Ramos (cell line): ENCODE data around the gene PLEKHA5.
"Not testable (repeated sequence)": the region's sequence is repeated elsewhere in the genome, so short reads cannot be mapped to it uniquely, and the experiment has no call there.

Experiments
- in situ Hi-C: fragments of 300-500 bp; cut with MboI; formaldehyde crosslinking; loops from one replicate; pipeline ENCODE4 v1.14.3; 2022; ENCODE audit warnings: low sequenced_read_pairs; ENCODE audit not compliant: unreplicated experiment

The PLEKHA5 gene

GRCh38 chr12:19261773-19262172 is 132.2 kb downstream of the PLEKHA5 start:
- in situ Hi-C loops = no loop called here

GRCh38 chr12:19263672-19264071 is 134.1 kb downstream of the PLEKHA5 start:
- in situ Hi-C loops = no loop called here

GRCh38 chr12:19273482-19274330 is 144.2 kb downstream of the PLEKHA5 start:
- in situ Hi-C loops = no loop called here

- in situ Hi-C loops = no loop called here
Measured at GRCh38 chr12:19276767-19277166, 147.2 kb downstream of the PLEKHA5 start.

GRCh38 chr12:19277711-19278110 is 148.2 kb downstream of the PLEKHA5 start:
- in situ Hi-C loops = no loop called here

DNA sequence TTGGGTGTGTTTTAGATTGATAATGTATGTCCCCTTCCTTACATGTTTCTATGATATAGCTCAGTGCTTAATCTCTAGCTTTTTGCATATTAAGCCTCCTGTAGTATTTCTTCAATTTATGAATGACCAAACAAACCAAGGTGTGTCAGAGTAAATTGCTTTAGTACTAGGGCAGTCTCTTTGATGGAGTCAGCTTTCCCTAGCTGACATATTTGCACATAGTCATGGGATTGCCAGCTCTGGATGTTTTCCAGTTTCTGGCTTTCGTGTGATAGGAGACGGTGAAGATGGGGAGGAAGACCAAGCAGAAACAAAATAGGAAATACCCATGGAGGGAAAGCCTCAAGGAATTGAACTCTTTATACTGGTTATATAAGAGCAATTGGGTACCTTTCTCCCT is 148.9 kb downstream of the PLEKHA5 start:
- in situ Hi-C loops = no loop called here

DNA sequence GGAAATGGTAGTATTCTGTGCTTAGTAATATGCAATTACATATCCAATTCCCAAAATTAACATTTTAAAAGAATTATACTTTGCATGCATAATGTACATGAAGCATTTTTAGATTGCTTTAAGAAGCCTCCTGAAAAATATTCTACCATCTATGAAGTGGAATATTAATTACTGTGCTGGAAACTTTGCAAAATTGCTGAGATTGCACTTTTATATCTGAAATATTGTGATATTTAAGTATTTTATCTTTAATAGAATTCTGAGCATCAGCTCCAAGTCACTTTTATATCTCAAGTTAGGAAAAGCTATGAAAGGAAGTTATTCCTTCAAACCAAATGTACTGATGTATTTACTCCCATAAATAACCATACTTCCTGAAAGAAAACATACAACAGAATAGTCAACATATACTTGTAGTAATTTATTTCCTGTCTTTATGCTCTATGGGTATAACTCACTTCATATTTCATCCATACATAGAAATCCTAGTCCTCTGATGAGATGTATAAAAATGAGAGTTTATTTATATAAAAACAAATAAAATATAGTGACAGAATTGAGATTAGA is 152.7 kb downstream of the PLEKHA5 start:
- in situ Hi-C loops = no loop called here

DNA sequence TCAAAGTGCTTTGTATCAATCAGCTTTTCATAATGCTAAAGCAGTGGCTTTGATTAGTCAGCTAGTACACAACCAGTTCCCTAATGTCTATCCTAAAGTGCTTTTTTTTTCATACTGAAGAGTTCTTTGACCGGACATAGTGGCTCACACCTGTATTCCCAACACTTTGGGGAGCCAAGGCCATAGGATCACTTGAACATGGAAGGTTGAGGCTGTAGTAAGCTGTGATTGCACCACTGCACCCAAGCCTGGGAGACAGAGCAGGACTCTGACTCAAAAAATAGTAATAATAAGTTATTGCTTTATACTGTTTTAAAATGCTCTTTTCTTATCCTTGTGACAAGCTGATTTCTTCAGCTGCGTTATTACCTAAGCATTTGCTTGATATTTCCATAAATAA is 155.1 kb downstream of the PLEKHA5 start:
- in situ Hi-C loops = no loop called here

- in situ Hi-C loops = no loop called here
Measured at GRCh38 chr12:19285793-19286448, 156.4 kb downstream of the PLEKHA5 start.

GRCh38 chr12:19287302-19287701 is 157.8 kb downstream of the PLEKHA5 start:
- in situ Hi-C loops = no loop called here

- in situ Hi-C loops = no loop called here
Measured at GRCh38 chr12:19288161-19288560, 158.6 kb downstream of the PLEKHA5 start.

DNA sequence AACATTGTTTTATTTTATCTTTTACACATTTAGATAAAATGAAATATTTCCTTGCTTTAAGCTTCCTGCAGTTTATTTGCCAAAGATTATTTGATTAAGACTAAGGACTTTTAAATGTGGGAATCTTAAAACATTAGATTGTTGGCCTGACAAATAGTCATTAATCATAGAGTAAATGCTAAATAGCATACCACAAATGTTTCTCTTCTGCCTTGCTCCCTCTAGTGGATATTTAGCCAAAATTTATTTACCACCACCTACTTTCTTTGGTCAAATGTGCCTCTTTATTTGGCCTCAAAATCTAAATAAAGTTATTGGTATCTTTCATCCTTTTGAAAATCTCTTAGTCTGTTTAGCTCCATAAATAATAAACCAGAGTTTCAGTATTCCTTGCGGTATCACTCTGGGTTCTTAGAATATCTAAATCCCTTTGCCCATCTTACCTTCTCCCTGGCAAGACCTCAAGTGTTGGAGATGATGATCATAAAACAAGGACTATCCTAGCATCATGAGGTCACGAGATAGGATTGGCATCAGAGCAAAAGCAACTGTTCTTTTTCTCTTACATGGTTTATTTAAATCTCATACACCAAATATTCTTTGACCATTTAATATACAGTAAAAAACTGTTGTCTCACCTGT is 159.2 kb downstream of the PLEKHA5 start:
- in situ Hi-C loops = no loop called here

DNA sequence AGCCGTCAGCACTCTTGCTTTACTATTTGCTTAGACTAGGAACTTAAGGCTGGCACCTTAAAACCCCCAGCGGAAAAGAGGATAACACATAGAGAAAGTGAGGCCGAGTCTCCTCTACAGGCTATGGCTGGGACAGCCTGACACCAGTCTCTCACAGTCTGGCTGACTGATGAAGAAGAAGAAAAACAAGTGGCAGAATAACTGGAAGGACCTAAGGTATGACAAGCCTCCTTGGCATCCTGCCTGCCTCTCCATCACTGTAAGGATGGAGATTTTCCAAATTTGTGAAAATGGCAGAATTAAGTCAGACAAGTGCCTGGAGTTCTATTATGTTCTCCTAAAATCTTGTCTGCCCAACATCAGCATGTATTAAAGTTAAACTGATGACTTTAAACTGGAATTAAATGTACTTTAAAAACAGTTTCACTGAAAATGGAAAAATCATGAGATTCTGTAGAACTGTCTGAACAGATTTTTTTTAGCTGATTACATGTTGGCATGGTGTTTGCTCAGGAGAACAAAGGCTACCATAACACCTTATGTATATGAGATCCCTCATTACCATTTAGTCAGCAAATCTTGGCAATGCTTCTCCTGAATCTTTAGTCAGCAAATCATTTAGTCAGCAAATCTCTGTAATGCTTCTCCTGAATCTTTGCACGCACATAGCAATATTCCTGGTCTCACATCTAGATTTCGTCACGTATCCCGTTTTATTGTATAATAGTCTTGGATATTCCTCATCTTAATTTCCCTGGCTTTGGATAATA is 169.5 kb downstream of the PLEKHA5 start:
- in situ Hi-C loops = no loop called here

- in situ Hi-C loops = no loop called here
Measured at GRCh38 chr12:19299765-19300164, 170.2 kb downstream of the PLEKHA5 start.

DNA sequence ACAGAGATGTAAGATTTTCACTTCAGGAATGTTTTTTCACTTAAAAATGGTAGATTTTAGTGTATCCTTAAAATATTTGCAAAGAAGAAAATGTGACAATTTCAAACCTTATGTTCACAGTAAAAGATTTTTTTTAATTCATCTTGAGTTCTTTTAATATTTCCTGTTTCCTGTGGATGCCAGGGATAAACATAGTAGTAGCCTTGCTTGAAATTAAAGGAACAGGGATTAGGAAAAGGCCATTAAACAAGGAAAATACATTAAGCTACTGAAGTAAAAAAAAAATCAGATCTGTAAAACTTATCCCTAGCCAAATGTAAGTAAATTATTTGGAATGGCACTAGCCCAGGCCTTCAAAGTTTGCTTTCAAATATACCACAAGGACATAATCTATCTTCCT is 171.7 kb downstream of the PLEKHA5 start:
- in situ Hi-C loops = no loop called here

DNA sequence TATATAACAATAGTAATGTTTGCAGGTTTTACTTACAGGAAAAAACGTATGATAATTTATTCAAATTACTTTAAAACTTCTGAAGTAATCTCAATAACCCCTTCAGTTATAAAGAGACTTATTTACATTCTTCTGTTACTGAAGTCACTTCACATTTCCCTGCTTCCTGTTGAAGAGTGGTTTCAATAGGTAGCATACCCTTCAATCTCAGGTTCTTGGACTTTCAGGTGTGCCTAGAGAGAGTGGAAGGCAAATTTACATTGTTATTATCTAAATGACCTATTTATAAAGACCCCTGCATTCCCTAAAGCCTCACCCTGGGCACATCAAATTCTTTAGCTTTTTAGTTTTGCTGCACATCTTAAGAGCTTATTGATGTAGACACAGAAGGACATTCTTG is 172.2 kb downstream of the PLEKHA5 start:
- in situ Hi-C loops = no loop called here

DNA sequence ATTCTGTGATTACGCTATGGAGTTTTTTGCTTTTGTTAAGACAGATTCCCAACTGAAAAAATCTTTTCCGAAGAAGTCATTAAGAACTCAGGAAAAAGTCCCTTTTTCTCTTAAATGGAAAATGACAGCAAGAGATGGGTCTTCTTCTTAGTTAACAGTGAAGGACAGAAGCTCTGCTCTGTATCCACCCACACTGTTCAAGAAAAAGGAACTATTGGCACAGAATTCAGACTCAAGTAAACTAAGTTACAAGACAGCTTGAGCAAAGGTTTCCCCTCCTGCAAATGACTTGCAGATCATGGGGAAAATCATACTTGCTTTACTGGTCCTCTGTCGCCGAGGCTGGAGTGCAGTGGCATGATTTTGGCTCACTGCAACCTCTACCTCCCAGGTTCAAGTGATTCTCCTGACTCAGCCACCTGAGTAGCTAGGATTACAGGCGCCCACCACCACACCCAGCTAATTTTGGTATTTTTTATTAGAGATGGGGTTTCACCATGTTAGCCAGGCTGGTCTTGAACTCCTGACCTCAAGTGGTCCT is 172.6 kb downstream of the PLEKHA5 start:
- in situ Hi-C loops = no loop called here

DNA sequence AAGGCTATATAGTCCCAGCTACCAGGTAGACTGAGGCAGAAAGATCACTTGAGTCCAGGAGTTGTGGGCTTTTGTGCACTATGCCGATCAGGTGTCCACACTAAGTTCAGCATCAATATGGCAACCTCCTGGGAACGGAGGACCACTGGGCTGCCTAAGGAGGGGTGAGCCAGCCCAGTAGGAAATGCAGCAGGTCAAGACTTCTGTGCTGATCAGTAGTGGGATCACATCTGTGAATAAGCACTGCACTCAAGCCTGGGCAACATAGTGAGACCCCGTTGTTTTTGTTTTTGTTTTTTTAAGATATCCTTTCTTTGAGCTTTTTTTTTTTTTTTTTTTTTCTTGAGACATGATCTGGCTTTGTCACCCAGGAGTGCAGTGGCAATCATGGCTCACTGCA is 174.0 kb downstream of the PLEKHA5 start:
- in situ Hi-C loops = no loop called here

- in situ Hi-C loops = no loop called here
Measured at GRCh38 chr12:19304149-19304750, 174.7 kb downstream of the PLEKHA5 start.

DNA sequence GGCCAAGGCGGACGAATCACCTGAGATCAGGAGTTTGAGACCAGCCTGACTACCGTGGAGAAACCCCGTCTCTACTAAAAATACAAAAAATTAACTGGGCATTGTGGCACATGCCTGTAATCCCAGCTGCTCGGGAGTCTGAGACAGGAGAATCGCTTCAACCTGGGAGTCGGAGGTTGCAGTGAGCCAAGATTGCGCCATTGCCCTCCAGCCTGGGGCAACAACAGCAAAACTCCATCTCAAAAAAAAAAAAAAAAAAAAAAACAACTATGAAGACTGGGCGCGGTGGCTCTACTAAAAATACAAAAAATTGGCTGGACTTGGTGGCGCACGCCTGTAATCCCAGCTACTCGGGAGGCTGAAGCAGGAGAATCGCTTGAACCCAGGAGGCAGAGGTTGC is 176.1 kb downstream of the PLEKHA5 start:
- in situ Hi-C loops = not testable (repeated sequence)
